HepG2 (cell line): Measurements from ENCODE around the gene APOM. TPM values are rescaled to one million over a fixed set of nuclear protein-coding genes. Genes with fewer than 3 reads are reported as not detected.
A peak's percentile ranks its signal among the peaks of the same experiment; 100 is the strongest.

ENCODE experiments used
- ATAC-seq: fragments of 200-7000 bp; cut with Tn5 transposase; 3 replicates; pipeline ENCODE4 v1.9.1; 2020; ENCODE audit warnings: mild to moderate bottlenecking, moderate library complexity
- BruUV-seq: library from RNA; stranded (reverse); fragments of 400-500 nt; replicated peaks from 2 replicates; lab custom pipeline; 2021; lab: Mats Ljungman, UMichigan
- CTCF ChIA-PET: fragments of 300-600 bp; formaldehyde crosslinking; extraction: SDS; loops from one replicate; lab custom pipeline; 2021; ENCODE audit warnings: low total read pairs, inconsistent platforms, low intra/inter-chr PET ratio; lab: Yijun Ruan, JAX
- POLR2A ChIA-PET: fragments of 350-600 bp; sonication (Branson Sonifier 250); formaldehyde crosslinking; loops from one replicate; lab custom pipeline; 2020; ENCODE audit warnings: antibody characterized with exemption, inconsistent platforms; lab: Yijun Ruan, JAX
- DNase-seq: peaks from one replicate; pipeline ENCODE4 v3.0.0-alpha.2; 2015; ENCODE audit warnings: low spot score
- FAIRE-seq: peaks from 3 replicates; lab custom pipeline; 2011; peaks lifted over from hg19 to GRCh38; lab: Jason Lieb, UNC
- H2AFZ ChIP-seq: one replicate; pipeline ENCODE4 v1.6.1; 2011; ENCODE audit warnings: low read length, inconsistent platforms
- H3K27ac ChIP-seq: fragments of 300-600 bp; 3 replicates; pipeline ENCODE4 v1.8.0; 2011; ENCODE audit warnings: mixed run types, mild to moderate bottlenecking, mixed read lengths, low read length, inconsistent platforms; ENCODE audit not compliant: insufficient read depth; ENCODE audit errors: extremely low read length
- H3K27me3 ChIP-seq, 2 experiments: fragments of 200-600 bp in 1 of 2; 2 replicates in 1 of 2; 3 replicates in 1 of 2; pipeline versions ENCODE4 v1.6.0 to v1.8.0; 2011; ENCODE audit warnings: low read length in 2 of 2, mild to moderate bottlenecking in 2 of 2, moderate library complexity in 2 of 2, inconsistent platforms in 1 of 2; ENCODE audit not compliant: insufficient read depth in 2 of 2, control insufficient read depth in 1 of 2
- H3K36me3 ChIP-seq, 2 experiments: fragments of 200-600 bp in 1 of 2; replicated peaks in 1 of 2; 2 replicates in 1 of 2; 3 replicates in 1 of 2; pipeline versions ENCODE4 v1.5.1 to v1.8.0; 2011; ENCODE audit warnings: low read length in 2 of 2, inconsistent platforms in 1 of 2; ENCODE audit not compliant: insufficient read depth in 2 of 2, control insufficient read depth in 1 of 2
- H3K4me1 ChIP-seq: 2 replicates; pipeline ENCODE4 v1.5.1; 2012; ENCODE audit warnings: low read length, inconsistent platforms; ENCODE audit not compliant: insufficient read depth
- H3K4me2 ChIP-seq: 2 replicates; pipeline ENCODE4 v1.6.0; 2011; ENCODE audit warnings: low read depth, low read length, inconsistent platforms
- H3K4me3 ChIP-seq, 3 experiments: fragments of 200-600 bp in 1 of 3; sonication (generic), shearing (Covaris generic) in 1 of 3; replicated peaks in 1 of 3; 2 replicates each; pipeline ENCODE4 v1.5.1; 2011 to 2016; ENCODE audit warnings: low read length in 3 of 3, inconsistent platforms in 2 of 3, low read depth in 2 of 3, mild to moderate bottlenecking in 2 of 3, control low read depth in 1 of 3, mixed read lengths in 1 of 3; ENCODE audit not compliant: insufficient read depth in 1 of 3
- H3K79me2 ChIP-seq: one replicate; pipeline ENCODE4 v1.6.1; 2011; ENCODE audit warnings: low read length, inconsistent platforms; ENCODE audit not compliant: insufficient read depth
- H3K9ac ChIP-seq: 2 replicates; pipeline ENCODE4 v1.6.0; 2011; ENCODE audit warnings: mild to moderate bottlenecking, low read depth, low read length, inconsistent platforms; ENCODE audit not compliant: insufficient read depth
- H3K9me3 ChIP-seq: 2 replicates; pipeline ENCODE4 v1.5.1; 2012; ENCODE audit warnings: mild to moderate bottlenecking, low read length
- H4K20me1 ChIP-seq: 2 replicates; pipeline ENCODE4 v1.6.0; 2011; ENCODE audit warnings: inconsistent platforms, mild to moderate bottlenecking, low read length, moderate library complexity; ENCODE audit not compliant: insufficient read depth
- AGO2 ChIP-seq: fragments of 200-400 bp; formaldehyde crosslinking; optimal IDR thresholded peaks from 2 replicates; pipeline ENCODE3; 2017; ENCODE audit warnings: mild to moderate bottlenecking, low read depth, low read length, moderate library complexity
- CHD2 ChIP-seq: IDR thresholded peaks from 2 replicates; pipeline ENCODE4 v1.6.1; 2011; ENCODE audit warnings: low read depth, low read length, improper control_type of control experiment
- PBX2 ChIP-seq: IDR thresholded peaks from 2 replicates; pipeline ENCODE4 v1.6.1; 2016; ENCODE audit warnings: control low read depth
- RAD21 ChIP-seq: fragments of 450-650 bp; formaldehyde crosslinking; IDR thresholded peaks from 2 replicates; pipeline ENCODE4 v1.5.0; 2020; ENCODE audit warnings: mild to moderate bottlenecking
- RBFOX2 ChIP-seq: fragments of 200-400 bp; formaldehyde crosslinking; IDR thresholded peaks from 2 replicates; pipeline ENCODE4 v1.6.1; 2017; ENCODE audit warnings: low read depth, mild to moderate bottlenecking, low read length
- RBM22 ChIP-seq: fragments of 200-400 bp; formaldehyde crosslinking; optimal IDR thresholded peaks from 2 replicates; pipeline ENCODE3; 2017; ENCODE audit warnings: mild to moderate bottlenecking, low read length, moderate library complexity
- ZBTB3 ChIP-seq: sonication (generic); formaldehyde crosslinking; IDR thresholded peaks from 2 replicates; pipeline ENCODE4 v1.4.0; 2020; ENCODE audit warnings: low read depth, mild to moderate bottlenecking, moderate library complexity, missing genetic modification reagents, borderline replicate concordance
- ZNF704 ChIP-seq: sonication (generic); formaldehyde crosslinking; IDR thresholded peaks from 2 replicates; pipeline ENCODE4 v1.8.1; 2023; ENCODE audit warnings: mild to moderate bottlenecking, inconsistent platforms, moderate library complexity, missing genetic modification reagents, borderline replicate concordance
- WGBS: methylation state at CpG from one replicate; pipeline ENCODE4 v1.1.6; 2017; ENCODE audit warnings: low lambda C conversion rate; 5-methylcytosine and 5-hydroxymethylcytosine counted together
- in situ Hi-C: cut with HindIII; loops from 2 replicates; pipeline ENCODE4 v1.10.0; 2017; ENCODE audit warnings: low pct_unique_long_range_greater_than_20kb; ENCODE audit not compliant: extremely low pct_ligation_motif_present
- intact Hi-C: fragments of 100-400 bp; cut with micrococcal nuclease; formaldehyde crosslinking; loops from one replicate; pipeline ENCODE4 v1.10.0; 2022; ENCODE audit not compliant: unreplicated experiment
- polyA plus RNA-seq, 8 experiments: library from polyadenylated mRNA; depleted of rRNA in 3 of 8; stranded (reverse) in 7 of 8; unstranded in 1 of 8; fragments of >200 nt; fragmentation: Illumina TruSeq in 4 of 8; extraction: Trizol in 4 of 8; gene quantifications; 2 replicates each; pipeline versions ENCODE4 v1.2.1 to v1.2.3, GENCODE V29; 2011 to 2016; ENCODE audit warnings: low read depth in 4 of 8, missing spikeins in 1 of 8, mixed read lengths in 1 of 8; ENCODE audit not compliant: insufficient read depth in 1 of 8
- total RNA-seq, 5 experiments: library from RNA; depleted of rRNA; stranded (reverse); fragments of >200 nt; fragmentation: Illumina TruSeq; extraction: Trizol; gene quantifications; 2 replicates each; pipeline ENCODE4 v1.2.3, GENCODE V29; 2016; ENCODE audit warnings: low read depth in 1 of 5

The APOM gene
- total and polyA plus RNA-seq, 2 of the 13 experiments (the other 11 are each of a cell fraction or from before 2014, with no cell fraction given) = 98.2 to 1,140 TPM

GRCh38 chr6:31634969-31635575 is 20.6 kb upstream of the APOM start:
- peak; percentile 1; the same call in 2 of the 3 replicates for ATAC-seq

More at GRCh38 chr6:31634969-31635575, 20.6 kb upstream of the APOM start:
- Histone ChIP-seq H3K27me3 (no peaks in the 10 kb centered on the region), H4K20me1 (no peaks in the 10 kb centered on the region; the same call in 1 of the 2 replicates), H3K4me3 (no peak overlapping the region), H3K27ac (no peak overlapping the region), H2AFZ (no peak overlapping the region), H3K9ac (no peak overlapping the region), H3K36me3 (peaks cover 60 to 87% of the 10 kb centered on the region in 2 experiments), H3K79me2 (no peaks in the 10 kb centered on the region), H3K9me3 (no peaks in the 10 kb centered on the region), H3K4me1 (no peaks in the 10 kb centered on the region), H3K4me2 (no peak overlapping the region)
- ChIA-PET CTCF (no interaction called here), POLR2A (interaction anchor here (0.8 to 3.4 kb wide), 8 partner anchors 9 to 29 kb away, joined by 3 to 20 read pairs (median 4); partner anchors contain the start of genes APOM, BAG6, C6orf47 and GPANK1)
- DNase-seq (no peak), FAIRE-seq (no peak)
- no TSS peak for BruUV-seq
- intact Hi-C loops = no loop called here
- TF ChIP-seq ZNF704 (CRISPR knock-in tag) (no peak), RAD21 (CRISPR knock-in tag) (no peak), RBM22 (peak; percentile 61), PBX2 (CRISPR knock-in tag) (no peak), ZBTB3 (CRISPR knock-in tag) (no peak), AGO2 (peak; percentile 76), CHD2 (no peak), RBFOX2 (peak; percentile 46; the same call in 1 of the 2 replicates)
- in situ Hi-C loops = no loop called here
- WGBS = 88% methylated on average over 11 of the region's 11 CpGs
